Left kidney (tissue), 2 donors: ENCODE results near the gene PTPRQ. TPM values are rescaled to one million over a fixed set of nuclear protein-coding genes. Genes with fewer than 3 reads are reported as not detected.
A peak's percentile ranks its signal among the peaks of the same experiment; 100 is the strongest.
"Not testable (repeated sequence)": the region's sequence is repeated elsewhere in the genome, so short reads cannot be mapped to it uniquely, and the experiment has no call there.

Experiments used
- DNase-seq: peaks from one replicate; pipeline ENCODE4 v3.0.0-alpha.2; 2013
- polyA plus RNA-seq: library from polyadenylated mRNA; unstranded; fragments of 120-200 nt; gene quantifications from one replicate; pipeline ENCODE4 v1.2.1, GENCODE V29; 2013; ENCODE audit not compliant: insufficient read length

The PTPRQ gene
- polyA plus RNA-seq, 1 donor, result 53.1 TPM

DNA sequence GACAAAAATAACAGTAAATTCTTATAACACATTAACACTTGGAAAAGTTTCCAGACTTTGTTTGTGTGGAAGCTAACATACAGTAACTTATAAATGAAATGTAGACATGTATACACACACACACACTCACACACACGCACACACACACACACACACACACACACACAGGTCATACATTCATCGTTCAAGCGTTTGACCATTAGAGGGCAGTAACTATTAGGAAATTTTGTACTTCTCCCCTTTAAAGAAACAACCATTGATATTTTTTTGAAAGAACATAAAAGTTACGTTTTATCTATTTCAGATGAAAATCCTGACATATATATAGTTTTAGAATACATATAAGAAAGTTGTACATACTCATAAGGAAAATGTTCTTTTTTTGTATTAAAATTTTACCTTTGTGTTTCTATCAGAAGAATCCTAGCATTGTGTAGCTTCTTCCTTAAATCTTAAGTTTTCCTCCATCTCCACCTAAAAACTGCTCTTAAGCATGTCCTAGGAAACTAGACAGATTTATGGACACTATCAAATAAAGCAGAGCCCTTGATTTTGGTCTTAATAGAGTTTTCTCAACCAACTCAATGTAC is 29.0 kb downstream of the PTPRQ start:
- DNase-seq, result peak; percentile 42

DNA sequence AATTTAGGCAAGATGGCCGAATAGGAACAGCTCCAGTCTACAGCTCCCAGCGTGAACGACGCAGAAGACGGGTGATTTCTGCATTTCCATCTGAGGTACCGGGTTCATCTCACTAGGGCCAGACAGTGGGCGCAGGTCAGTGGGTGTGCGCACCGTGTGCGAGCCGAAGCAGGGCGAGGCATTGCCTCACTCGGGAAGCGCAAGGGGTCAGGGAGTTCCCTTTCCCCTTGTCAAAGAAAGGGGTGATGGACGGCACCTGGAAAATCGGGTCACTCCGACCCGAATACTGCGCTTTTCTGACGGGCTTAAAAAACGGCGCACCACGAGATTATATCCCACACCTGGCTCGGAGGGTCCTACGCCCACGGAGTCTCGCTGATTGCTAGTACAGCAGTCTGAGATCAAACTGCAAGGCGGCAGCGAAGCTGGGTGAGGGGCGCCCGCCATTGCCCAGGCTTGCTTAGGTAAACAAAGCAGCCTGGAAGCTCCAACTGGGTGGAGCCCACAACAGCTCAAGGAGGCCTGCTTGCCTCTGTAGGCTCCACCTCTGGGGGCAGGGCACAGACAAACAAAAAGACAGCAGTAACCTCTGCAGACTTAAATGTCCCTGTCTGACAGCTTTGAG is 33.6 kb downstream of the PTPRQ start:
- DNase-seq, result not testable (repeated sequence)

DNA sequence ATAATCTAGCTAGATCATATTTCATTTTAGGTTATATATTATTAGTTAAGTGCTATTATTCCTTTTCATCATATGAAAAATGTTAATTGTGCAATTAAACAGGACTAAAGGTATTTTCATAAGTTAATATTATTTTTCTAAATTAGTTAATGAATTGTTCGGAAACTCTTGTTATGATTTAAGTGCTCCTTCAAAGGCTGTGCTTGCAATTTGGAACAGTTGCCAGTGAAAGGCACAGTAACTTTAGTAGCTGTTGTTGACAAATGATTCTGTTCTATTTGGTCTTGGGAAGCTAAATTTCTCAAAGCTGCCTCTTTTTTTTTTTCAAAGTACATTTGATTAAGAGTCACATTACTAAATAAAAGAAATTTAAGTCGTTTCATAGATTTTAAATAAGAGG is 40.7 kb downstream of the PTPRQ start:
- DNase-seq, result no peak

DNA sequence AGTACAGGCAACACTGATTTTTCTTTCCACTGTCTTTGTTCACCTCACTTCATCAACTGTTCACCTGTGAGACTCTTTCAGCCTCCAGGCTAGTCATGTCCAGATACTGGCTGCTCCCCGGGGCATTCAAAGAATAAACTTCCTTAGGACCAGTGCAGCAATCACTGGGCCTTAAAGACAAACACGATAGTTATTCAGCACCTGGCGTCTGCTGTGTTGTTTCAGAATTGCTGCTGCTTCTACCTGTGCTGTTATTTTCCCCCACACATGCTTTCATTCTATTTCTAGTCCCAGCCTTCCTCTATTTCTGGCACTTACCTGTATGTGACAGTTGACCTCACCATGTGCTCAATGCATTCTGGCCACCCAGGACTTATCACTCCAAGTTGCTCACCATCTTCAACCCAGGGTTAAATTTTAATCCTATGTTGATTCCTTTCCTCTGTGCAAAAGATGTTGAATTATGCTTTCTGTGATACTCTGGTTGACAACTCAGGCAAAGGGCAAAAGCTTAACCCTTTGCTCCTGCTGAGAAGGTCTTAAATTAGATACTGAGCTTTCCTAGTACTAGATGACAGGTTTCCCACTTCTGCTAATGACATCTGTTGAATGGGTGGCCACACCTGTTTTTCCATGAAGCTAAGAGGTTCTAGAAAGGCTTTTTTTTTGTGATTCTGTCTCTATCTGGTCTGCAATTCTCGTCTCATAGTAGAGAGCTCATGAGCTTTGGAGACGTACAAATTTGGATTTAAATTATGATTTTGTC is 41.4 kb downstream of the PTPRQ start:
- no peak for DNase-seq

DNA sequence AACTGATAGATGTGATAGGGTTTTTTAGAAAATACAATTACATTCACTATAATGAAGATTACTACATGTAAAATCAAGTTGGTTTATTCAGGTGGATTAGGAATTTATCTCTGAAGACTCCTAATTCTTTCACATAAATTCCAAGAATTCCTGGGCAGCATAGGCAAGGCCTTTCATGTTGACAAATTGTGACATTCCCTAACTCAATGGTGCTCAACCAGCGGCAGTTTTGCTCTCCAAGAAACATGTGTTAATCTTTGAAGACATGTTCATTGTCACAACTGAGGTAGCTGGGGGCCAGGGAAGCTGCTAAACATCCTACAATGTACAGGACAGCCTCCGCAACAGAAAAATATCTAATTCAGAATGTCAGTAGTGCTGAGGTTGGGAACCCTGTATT is 46.3 kb downstream of the PTPRQ start:
- no peak for DNase-seq

DNA sequence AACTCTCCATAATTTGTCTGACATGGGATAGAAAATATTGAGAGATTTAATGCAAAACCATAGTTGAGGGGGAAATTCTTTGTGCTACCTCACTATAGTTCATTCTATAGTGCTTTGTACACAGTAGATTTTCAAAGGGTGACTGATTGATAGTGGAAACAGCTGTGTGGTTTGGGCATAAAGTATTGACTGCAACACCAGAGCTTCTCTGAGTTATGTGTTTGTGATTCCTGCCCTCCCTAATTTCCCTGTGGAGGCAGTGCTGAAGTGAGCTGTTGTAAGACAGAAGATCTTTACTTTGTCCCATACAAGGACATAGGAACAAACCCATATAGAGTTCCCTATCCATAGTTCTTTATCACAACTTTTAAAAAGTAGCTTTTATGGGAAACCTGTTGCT is 47.1 kb downstream of the PTPRQ start:
- no peak for DNase-seq

DNA sequence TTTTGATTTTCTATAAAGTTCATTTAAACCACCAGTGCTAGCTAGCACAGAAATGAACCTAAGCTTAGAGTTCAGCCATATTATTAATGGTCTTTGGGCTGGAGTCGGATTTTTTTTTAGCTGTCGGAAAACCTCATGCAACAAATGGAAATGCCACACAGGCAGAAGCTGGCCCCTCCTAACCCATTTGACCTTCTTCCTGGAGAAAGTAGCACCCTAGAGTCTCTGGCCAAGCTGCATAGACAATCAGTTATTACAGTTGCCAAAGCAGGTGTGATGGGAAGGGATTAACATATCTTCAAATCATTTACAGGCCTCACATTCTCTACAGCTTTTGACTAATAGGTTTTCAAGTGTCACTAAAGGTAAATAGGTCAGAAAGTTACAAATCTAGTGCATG is 49.4 kb downstream of the PTPRQ start:
- no peak for DNase-seq

DNA sequence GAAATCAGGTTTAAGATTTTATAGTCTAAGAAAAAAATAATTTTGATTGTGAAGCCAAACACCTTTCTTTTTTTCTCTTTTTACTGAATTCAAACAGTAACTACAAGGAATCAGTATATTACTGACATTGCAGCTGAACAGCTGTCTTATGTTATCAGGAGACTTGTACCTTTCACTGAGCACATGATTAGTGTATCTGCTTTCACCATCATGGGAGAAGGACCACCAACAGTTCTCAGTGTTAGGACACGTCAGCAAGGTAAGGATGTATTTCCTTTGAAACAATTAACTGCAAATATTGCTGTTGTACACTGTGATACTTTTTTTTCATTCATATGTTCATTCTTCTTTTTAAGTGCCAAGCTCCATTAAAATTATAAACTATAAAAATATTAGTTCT is 50.8 kb downstream of the PTPRQ start:
- DNase-seq, result no peak

DNA sequence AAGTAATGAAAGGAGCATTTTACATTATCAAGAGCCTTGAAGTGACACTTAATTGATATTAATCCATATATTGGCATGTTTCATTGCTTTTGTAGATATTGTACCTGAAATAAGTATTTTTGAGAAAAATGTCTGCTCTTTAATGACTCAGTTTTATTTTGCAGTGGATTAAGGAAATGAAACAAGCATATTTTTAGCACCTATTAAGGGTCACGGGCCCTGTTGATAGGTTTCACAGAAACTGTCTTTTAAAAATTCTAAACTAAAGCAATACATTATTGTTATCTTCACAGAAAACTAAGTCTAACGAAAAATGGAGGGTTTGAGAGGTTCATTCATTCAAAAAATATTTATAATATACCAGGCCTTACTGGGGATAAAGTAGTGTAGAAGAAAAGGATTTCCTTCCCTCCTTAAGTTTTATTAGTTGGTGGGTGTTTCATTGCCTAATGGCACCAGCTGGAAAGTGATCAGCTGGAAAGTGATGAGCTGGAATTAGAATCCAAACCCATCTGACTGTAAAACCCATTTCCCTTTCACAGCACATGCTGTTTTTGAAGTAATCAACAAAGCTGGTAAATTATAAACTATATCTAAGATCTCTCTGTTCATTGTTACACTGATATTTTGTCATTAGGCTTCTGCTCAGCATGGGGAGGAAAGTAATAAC is 54.2 kb downstream of the PTPRQ start:
- DNase-seq, result no peak

DNA sequence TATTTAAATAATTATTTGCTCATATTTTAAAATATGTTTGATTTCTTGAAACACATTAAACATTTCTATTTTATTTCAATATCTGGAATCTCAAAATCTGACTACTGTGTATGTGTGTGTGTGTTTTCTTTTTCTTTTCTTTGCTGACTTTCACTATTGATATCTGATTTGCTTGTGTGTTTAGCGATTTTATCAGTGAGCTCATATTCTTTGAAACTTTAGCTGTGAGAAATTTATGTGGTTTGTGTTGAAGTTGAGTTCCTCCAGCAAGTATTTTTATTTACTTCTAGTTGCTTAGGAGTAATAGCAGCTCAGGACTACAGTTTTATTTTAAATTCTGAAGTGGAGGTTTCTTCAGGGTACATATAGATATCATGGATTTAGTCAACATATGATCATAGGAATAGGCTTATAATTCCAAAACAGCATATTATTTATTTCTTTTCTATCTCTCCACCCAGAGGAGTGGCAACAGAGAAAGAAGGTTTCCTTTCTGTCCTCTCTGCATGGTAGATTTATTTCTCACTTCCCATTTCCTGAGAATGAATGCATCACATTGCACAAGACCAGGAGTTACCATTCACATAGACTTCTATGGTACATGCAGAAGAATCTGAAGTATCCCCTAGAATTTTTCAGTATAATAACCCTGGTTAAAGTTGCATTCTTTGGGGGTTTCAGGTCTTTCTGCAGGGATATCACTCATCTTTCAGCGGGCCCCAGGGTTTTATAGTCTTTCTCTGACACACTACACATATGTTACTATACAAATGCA is 60.5 kb downstream of the PTPRQ start:
- DNase-seq, result no peak

DNA sequence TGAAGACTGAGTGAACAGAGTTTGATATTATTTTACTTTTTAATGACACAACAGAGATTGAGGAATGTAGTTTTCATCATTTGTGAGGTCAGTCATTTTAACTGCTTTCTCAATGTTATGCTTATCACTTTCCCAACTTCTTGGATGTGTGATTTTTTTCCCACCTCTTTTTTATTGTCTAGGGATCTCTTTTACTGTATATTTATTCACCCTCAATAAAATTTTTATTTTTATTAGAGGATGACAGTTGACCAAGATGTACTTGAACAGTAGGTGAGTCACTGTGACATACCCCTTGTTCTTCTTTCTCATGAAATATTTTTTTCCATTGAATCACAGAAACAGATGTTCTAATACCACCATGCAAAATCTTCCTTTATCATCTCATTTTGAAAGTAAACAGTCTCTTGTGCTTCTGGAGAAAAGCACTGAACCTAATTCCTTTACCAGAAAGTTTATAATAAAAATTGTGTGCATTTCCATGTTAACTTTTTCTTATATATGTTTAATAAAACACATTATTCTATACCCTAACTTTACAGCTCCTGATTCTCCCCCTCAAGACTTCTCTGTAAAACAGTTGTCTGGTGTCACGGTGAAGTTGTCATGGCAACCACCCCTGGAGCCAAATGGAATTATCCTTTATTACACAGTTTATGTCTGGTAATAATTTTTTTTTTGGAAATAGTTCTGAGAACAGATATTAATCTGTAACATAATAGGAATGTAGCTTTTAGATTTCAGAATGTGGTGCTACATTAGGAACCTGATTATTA is 65.9 kb downstream of the PTPRQ start:
- peak; percentile 31 for DNase-seq

DNA sequence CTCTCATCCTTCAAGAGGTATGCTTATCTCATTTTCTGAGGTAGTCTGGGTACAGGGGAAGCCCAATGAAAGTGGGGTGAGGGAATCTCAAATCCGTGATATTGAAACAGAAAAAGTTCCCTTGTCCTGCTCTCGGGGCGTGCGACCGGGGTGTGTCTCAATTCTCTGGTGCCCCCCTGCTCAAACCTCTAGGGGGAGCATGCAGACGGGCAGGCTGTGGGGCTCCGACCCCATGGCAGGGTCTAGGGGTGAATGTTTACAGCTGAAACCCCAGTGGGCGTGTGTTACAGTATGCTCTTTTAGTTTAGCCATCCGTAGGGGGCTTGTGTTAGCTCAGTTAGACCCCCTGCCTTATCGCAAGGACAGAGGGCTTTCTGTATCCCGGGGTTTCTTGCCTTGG is 68.7 kb downstream of the PTPRQ start:
- no peak for DNase-seq

DNA sequence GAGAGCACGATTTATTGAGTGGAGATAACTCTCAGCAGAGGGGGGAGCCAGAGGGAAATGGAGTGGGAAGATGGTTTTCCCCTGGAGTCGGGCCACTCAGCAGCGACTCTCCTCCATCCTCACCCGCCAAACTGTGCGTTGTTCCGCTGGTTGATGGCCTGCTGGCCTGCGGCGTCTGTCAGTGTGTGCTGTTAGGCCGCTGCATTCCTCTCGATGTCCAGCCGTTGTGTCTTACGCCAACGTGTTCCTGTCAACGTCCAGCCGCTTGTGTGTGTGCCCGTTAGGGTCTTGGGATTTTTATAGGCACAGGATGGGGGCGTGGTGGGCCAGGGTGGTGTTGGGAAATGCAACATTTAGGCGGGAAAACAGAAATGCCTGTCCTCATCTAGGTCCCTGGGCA is 69.2 kb downstream of the PTPRQ start:
- DNase-seq, result no peak

DNA sequence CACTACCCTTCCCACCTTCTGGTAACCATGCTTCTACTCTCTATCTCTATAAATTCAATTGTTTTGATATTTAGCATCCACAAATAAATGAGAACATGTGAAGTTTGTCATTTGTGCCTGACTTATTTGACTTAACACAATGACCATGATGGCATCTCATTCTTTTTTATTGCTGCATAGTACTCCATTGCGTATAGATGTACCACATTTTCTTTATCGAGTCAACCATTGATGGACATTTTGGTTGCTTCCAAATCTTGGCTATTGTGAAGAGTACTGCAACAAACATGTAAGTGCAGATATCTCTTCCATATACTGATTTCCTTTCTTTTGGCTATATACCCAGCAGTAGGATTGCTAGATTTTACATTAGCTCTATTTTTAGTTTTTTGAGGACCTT is 73.6 kb downstream of the PTPRQ start:
- no peak for DNase-seq

DNA sequence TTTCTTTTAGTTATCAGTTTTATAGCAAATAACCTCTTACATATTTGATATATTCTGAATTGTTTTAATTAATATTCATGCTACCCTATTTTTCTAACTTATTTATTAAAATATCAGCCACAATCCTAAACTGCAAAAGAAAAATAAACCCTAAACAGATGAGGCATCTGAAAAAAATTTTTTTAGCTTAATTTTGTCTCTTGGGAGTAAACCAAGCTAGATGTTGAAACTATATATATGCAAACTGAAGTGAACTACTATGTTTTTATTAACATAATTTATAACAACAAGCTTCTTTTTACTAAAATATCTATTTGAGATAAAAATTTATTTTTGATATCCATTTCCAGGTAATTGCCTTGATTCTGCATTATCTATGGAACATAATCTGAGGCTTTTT is 87.6 kb downstream of the PTPRQ start:
- no peak for DNase-seq

DNA sequence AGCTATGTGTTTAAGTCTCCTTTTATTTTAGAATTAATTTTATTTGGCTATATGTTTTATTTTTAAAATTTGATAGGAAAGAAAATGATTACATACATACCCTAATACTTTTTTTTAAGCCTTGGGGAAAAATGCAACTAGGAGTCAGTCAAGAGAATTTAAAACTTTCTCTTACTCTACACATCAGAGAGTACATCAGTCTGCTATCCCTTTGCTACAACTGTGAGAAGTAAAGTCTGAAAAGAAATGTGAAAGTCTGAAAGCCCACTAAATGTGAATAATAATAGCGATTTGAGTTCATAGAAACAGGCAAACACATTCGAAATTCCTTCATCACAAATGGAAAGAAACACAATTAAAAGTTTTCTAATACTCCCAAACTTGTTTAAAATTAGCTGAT is 95.0 kb downstream of the PTPRQ start:
- no peak for DNase-seq

DNA sequence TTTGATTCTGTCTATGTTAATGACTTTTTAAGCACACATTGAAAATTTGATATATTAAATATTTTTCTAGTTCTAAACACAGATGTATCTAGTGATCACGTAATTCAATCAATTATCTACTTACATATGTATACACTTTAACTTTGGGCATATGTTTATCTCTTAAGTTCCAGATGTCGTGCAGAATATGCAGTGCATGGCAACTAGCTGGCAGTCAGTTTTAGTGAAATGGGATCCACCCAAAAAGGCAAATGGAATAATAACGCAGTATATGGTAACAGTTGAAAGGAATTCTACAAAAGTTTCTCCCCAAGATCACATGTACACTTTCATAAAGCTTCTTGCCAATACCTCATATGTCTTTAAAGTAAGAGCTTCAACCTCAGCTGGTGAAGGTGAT is 105.3 kb downstream of the PTPRQ start:
- DNase-seq, result no peak

DNA sequence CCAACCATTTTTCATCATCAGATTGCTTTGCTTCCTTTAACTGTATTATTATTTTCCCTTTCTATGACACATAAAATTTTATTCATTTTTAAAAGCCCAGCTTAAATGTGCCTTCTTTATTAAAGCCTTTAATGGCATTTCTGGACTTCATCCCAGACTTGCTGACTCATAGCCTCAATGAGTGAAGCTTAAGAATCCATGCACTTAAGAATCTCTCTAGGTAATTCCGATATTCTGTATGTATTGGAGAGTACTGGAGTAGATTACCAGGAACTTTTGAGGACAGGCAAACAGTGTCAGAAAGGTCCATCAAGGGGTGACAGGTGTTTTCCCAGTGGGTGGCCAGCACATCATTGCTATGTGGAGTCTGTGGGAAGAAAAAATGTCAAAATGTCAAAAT is 107.9 kb downstream of the PTPRQ start:
- peak; percentile 8 for DNase-seq

DNA sequence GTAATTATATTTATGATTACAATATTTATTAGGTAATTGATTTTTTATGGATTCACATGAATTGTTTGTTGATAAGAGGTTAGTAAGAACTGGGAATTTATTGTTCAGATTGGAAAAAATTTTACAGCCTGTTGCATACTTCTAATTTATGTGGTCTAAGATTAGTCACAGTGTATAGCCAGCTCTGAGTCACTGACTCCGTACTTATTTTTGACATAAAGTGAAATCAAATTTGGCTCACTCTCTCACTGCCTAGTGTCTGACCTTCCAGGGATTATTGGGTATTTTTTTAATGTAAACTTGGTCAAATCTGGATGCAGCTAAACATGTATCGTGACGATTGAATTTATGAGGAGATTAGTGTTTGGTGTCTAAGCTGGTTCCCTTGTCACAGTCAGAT is 109.3 kb downstream of the PTPRQ start:
- no peak for DNase-seq

DNA sequence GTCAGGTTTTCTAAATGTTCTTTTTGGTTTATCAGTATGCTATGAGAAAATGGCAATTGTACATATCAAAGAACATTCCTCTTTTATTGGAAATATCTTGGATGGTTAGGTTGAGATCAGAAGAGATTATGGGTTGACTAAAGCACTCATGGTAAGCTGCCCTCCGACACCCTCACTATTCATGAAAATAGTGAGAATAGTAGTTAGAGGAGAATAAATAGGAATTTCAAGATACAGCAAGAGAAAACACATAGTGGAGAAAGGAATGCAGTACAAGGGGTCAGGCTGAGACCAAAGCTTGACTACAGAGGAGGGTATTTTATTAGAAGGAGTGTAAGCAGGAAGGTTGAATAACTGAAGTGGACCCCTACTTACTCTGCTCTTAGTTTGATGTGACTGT is 112.5 kb downstream of the PTPRQ start:
- DNase-seq, result no peak

DNA sequence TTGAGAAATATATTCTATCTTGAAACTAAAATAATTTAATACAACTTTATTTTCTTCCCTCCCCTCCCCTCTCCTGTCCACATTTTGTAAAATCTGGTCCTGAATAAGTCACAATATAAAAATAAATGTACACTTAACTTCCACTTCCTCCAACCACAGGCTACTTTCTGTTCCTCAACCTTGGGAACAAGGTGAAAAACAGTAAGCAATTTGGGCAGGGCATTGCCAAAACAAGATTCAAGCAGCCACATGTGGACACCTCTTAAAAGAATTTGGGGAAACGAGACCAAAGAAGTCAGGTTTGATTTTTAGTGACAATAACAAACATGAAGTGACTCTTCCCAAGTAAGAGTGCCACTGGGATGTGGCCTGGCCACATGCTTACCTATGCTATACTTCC is 115.7 kb downstream of the PTPRQ start:
- no peak for DNase-seq

DNA sequence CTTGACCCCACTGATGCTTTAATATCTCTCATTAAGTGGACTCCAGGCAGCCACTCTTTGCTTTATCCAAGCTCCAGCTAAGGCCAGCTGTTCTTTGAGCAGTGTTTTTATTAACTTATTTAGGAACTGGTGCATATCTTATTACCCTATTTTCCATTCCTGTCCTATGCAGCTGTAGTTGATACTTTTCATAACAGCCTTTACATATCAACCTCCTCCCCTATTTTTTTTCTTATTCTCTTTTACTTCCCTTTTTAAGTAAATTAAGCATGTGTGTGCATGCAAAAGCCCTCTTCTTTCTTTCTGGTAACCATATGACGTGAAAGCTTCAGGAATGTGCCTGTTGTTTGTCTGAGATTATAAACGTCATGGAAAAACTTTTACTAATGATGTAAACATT is 121.2 kb downstream of the PTPRQ start:
- peak; percentile 64 for DNase-seq
